Brain microvascular endothelial cell (primary cell): ENCODE measurements around the gene UCK2.

Experiments used
- DNase-seq: peaks from one replicate; pipeline ENCODE4 v3.0.0-alpha.2; 2020
- H3K27ac ChIP-seq: fragments of 250-450 bp; sonication (Bioruptor Pico); 2 replicates; pipeline ENCODE4 v1.5.1; 2020; ENCODE audit warnings: mild to moderate bottlenecking, moderate library complexity
- H3K27me3 ChIP-seq: fragments of 250-450 bp; sonication (Bioruptor Pico); replicated peaks from 2 replicates; pipeline ENCODE4 v1.5.1; 2020; ENCODE audit warnings: mild to moderate bottlenecking
- H3K36me3 ChIP-seq: fragments of 250-450 bp; sonication (Bioruptor Pico); replicated peaks from 2 replicates; pipeline ENCODE4 v1.5.1; 2020; ENCODE audit warnings: mild to moderate bottlenecking
- H3K4me3 ChIP-seq: 2 replicates; pipeline ENCODE4 v1.5.1; 2011; ENCODE audit warnings: low read depth, mild to moderate bottlenecking, control low read depth, low read length, moderate library complexity
- in situ Hi-C: cut with HindIII; loops from 2 replicates; pipeline ENCODE4 v1.10.0; 2017; ENCODE audit warnings: low sequenced_read_pairs, low pct_ligation_motif_present
- TF ChIP-seq, protein P1 (sequence below): IDR thresholded peaks from 2 replicates; pipeline ENCODE4 v1.5.1; 2011; ENCODE audit warnings: low read depth, mild to moderate bottlenecking, moderate library complexity, low read length, control low read depth, inconsistent platforms; ENCODE audit errors: missing control alignments

The UCK2 gene

DNA sequence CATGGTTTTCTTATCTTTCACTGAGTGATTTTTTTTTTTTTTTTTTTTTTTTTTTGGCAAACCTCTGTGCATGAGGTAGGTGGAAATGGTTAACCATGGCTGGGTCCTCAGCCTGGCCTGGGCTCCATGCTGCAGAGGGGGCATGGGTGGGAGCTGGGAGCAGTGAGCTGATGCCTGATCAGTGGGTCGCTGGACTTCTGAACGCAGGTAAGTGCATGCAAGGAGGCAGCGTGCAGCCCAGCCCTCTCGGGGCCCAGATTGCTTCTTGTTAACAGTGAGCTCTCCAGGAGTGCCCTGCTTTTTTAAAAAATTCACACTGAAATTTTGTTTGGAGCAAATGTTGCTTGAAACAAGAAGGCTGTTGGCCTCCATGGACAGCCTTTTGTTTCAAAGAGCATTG is 75.2 kb downstream of the UCK2 start:
- in situ Hi-C loops: loop anchor here (25.0 kb wide), 1 partner anchor 190 kb away; no protein-coding TSS in a partner anchor
- Histone ChIP-seq H3K36me3 (peaks cover 14% of the 10 kb centered on the region), H3K4me3 (no peak overlapping the region), H3K27ac (no peak overlapping the region), H3K27me3 (no peaks in the 10 kb centered on the region)
- TF ChIP-seq, protein P1, sequence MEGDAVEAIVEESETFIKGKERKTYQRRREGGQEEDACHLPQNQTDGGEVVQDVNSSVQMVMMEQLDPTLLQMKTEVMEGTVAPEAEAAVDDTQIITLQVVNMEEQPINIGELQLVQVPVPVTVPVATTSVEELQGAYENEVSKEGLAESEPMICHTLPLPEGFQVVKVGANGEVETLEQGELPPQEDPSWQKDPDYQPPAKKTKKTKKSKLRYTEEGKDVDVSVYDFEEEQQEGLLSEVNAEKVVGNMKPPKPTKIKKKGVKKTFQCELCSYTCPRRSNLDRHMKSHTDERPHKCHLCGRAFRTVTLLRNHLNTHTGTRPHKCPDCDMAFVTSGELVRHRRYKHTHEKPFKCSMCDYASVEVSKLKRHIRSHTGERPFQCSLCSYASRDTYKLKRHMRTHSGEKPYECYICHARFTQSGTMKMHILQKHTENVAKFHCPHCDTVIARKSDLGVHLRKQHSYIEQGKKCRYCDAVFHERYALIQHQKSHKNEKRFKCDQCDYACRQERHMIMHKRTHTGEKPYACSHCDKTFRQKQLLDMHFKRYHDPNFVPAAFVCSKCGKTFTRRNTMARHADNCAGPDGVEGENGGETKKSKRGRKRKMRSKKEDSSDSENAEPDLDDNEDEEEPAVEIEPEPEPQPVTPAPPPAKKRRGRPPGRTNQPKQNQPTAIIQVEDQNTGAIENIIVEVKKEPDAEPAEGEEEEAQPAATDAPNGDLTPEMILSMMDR: no peak
- DNase-seq: no peak

DNA sequence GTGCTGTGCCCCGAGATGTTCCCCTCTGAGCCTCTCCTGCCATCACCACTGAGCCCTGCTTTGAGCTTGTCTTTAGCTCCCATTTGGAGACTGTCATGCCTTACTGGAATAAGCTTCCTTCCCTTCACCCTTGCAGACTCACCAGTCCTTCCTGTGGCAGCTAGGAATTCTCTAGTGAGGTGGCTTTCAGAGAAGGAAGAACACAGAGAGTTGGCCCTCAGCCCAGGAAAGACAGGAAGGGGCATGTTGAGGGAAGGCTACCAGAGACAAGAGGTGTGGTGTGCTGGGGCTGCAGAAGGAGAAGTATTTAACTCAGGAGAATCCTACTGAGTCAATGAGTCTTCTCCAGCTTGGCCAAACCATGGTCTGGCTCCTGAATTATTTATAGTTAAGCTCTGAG is 76.3 kb downstream of the UCK2 start:
- H3K27ac ChIP-seq: no peak overlapping the region
- TF ChIP-seq, protein P1: no peak
- peaks cover 20% of the 10 kb centered on the region for H3K36me3 ChIP-seq
- no peak overlapping the region for H3K4me3 ChIP-seq
- peak; percentile 57 for DNase-seq
- in situ Hi-C loops: loop anchor here (25.0 kb wide), 1 partner anchor 191 kb away; no protein-coding TSS in a partner anchor
- H3K27me3 ChIP-seq: no peaks in the 10 kb centered on the region

DNA sequence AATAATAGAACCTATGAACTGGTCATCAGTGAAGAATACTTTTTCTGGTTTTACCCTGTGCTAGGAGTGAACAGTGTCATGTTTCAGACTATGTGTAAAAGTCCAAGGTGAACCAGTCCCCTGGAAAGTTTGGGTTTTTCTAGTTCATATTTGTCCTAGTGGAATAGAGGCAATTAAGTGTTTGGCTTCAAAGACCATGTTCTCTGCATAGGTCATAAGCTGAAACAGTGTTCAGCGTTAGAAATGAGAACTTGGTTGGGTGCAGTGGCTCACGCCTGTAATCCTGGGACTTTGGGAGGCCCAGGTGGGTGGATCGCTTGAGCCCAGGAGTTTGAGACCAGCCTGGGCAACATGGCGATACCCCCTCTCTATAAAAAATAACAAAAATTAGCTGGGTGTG is 77.5 kb downstream of the UCK2 start:
- DNase-seq: no peak
- no peak overlapping the region for H3K4me3 ChIP-seq
- H3K27ac ChIP-seq: no peak overlapping the region
- peaks cover 32% of the 10 kb centered on the region for H3K36me3 ChIP-seq
- H3K27me3 ChIP-seq: no peaks in the 10 kb centered on the region
- TF ChIP-seq, protein P1: no peak
- in situ Hi-C loops: loop anchor here (25.0 kb wide), 1 partner anchor 193 kb away; no protein-coding TSS in a partner anchor

DNA sequence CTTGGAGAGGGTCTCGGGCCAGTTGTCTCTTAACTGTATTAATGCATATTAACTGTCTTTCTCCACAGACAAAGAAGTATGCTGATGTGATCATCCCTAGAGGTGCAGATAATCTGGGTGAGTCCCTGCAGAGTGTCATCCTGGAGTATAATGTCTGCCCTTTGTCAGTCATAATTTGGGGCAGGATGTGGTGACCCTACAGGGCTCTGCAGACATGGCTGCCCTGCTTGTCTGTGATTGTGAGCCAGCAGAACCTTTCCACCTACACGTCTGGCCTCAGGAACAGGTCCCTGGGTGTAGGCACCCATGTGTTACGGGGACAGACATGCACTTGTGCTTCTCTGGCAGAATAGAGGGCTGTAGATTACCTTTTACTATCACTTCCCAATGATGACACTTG is 78.4 kb downstream of the UCK2 start:
- Histone ChIP-seq H3K36me3 (peaks cover 35% of the 10 kb centered on the region), H3K27me3 (no peaks in the 10 kb centered on the region), H3K4me3 (no peak overlapping the region), H3K27ac (no peak overlapping the region)
- in situ Hi-C loops: loop anchor here (25.0 kb wide), 1 partner anchor 194 kb away; no protein-coding TSS in a partner anchor
- no peak for DNase-seq
- TF ChIP-seq, protein P1: no peak

DNA sequence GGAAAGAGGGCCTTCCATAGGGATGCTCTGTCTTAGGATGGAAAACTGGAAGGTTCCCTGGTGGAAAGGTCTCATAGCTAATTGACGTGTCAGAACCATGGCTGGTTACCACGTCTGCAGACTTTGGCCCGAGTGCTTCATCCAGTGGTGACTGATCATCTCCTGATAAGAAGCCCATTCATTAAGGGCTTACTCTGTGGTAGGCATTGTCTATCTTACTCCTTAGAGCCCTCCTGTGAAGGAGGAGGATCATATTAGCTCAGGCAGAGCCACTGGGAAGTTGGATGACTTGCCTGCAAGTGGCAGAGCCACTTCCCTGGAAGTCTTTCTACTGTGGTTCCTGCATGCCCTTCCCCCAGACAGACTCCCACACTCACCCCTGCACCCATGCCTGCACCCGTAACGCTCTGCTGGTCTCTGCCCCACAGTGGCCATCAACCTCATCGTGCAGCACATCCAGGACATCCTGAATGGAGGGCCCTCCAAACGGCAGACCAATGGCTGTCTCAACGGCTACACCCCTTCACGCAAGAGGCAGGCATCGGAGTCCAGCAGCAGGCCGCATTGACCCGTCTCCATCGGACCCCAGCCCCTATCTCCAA is 79.9 kb downstream of the UCK2 start:
- TF ChIP-seq, protein P1: no peak
- Histone ChIP-seq H3K27me3 (no peaks in the 10 kb centered on the region), H3K36me3 (peaks cover 42% of the 10 kb centered on the region), H3K27ac (peak overlapping the region; percentile 20), H3K4me3 (no peak overlapping the region)
- in situ Hi-C loops: loop anchor here (25.0 kb wide), 1 partner anchor 195 kb away; no protein-coding TSS in a partner anchor
- peak; percentile 68 for DNase-seq

DNA sequence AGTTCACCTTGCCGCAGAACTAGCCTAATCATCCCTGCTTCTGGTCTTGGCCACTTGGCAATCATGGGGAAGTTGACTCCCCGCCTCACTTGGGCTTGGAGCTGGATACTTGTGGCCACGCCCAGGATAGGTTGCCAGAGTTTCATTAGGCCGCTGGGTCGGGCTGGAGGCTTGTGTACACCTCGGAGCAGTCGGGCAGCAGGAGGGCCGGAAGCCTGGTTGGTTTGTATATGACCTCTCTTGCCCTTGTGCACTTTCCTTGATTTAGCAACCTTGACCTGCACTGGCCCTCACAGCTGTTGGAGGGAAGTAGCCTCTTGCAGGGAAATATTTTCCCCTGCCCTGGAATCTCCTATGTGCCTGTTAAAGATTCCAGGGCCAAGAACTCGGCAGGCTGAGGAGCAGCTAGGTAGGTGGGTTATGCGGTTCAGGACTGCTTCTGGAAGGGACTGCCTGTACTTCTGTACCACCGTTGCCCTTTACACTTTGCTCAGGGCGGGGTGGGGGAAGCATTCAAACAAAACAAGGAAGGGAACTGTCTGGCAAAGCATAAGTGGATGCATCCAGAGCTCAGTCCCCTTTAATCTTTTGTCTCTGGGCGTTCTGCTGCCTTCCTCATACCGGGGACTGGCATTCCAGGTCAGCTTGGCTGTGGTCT is 83.5 kb downstream of the UCK2 start:
- H3K27me3 ChIP-seq: no peaks in the 10 kb centered on the region
- no peak overlapping the region for H3K27ac ChIP-seq
- DNase-seq: no peak
- H3K4me3 ChIP-seq: no peak overlapping the region
- TF ChIP-seq, protein P1: no peak
- H3K36me3 ChIP-seq: peaks cover 37% of the 10 kb centered on the region
- in situ Hi-C loops: loop anchor here (25.0 kb wide), 1 partner anchor 199 kb away; no protein-coding TSS in a partner anchor
